Brain pericyte (primary cell): ENCODE measurements around the gene DLEC1.

Experiments
- DNase-seq: peaks from one replicate; pipeline ENCODE4 v3.0.0-alpha.2; 2012; ENCODE audit warnings: low read depth, low spot score

Gene DLEC1

DNA sequence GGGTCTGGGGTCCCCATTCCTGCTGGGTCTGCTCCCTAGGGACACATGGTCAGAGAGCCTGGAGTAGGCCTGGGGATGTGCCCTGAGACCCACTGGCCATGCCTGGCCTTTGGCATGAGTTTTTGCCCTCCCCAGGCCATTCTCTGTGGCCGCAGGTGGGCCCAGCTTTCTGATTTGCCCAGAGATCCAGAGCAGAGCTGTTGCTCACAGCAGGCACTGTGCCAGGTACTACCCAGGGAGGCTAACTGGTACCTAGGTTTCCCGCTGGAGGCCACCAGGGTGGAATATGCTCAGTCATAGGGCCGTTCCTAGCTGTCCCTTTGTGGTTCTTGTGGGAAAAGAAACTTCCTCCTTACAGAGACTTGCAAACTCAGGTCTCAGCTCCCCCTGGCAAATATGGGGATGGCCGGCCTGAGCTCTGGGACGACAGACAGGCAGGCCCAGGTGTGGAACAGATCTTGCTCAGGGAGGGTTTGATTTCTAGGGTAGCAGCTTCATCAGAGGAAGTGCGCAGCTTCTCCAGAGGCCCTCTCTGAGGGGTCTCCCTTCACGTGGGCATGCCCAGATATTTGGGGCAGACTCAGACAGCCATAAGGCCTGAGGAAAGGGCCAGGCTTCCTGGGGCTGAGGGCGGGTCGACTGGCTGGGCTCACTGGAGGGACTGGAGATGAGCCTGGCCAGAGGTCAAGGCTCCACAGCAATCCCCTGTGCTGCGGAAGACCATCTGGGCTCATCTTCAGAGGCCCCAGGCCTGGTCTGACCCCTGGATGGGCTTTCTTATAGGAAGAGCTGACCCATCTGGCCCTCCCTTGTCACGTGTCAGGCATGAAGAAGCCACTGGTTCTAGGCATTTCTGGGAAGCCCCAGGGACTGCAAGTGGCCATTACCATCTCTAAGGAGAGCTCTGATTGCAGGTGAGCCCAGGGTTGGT, 69.9 kb downstream of the DLEC1 start:
- no peak for DNase-seq

GRCh38 chr3:38109580-38110313, 70.7 kb downstream of the DLEC1 start:
- DNase-seq = no peak

DNA sequence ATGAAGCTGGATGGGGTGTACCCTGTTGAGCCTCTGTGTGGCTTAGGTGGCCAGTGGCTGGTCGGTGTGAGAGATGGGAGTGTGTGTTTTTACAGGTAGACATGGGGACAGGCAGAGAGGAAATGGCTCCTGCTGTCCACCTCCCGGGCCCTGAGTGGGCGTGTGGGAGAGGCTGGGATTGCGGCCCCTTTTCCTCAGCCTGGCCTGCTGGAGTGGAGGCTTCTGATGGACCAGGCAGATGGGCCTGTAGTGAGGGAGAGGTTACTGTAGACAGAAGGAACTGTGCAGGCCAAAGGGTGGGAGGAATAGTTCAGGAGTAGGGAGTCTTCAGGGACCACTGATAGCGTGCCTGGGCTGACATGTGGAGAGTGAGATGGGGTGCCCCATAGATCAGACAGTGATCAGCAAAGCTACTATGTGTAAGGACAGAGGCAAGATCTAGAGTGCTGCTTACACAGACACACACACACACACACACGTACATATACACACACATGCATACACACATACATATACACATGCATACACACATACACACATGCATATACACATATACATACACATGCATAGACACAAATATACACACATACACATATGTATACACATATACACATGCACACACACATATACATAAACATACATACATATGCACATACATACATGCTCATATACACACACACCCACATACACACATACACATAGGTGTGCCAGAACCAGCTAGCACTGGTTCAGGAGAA, 71.5 kb downstream of the DLEC1 start:
- no peak for DNase-seq

- no peak for DNase-seq
Measured at GRCh38 chr3:38111201-38111600, 72.2 kb downstream of the DLEC1 start.

DNA sequence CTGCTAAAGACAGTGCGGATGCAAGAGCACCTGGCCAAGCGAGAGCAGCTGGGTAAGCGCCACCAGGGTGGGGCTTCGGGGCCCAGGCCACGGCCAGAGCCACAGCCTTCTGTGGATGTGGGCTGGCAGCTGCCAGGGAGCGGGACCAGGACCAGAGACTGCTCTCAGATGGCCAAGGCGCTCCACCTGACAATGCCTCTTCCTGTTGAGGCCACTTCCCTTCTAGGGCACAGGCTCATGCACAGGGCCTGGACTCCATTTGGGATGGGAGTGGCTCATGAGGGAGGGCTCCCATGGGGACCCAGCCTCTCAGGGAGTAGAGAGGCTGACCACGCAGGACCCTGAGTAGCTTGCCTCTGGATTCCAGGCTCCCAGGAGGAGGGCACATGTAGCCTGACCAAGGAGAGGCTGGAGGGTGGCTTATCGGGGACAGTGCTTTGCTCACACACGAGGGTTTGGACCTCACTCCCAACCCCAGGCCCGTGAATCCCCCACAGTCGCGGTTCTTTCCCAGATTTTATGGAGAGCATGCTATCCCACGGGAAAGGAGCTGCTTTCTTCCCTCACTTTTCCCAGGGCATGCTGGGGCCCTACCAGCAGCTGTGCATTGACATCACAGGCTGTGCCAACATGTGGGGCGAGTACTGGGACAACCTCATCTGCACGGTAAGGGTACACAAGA, 72.8 kb downstream of the DLEC1 start:
- DNase-seq = no peak

DNA sequence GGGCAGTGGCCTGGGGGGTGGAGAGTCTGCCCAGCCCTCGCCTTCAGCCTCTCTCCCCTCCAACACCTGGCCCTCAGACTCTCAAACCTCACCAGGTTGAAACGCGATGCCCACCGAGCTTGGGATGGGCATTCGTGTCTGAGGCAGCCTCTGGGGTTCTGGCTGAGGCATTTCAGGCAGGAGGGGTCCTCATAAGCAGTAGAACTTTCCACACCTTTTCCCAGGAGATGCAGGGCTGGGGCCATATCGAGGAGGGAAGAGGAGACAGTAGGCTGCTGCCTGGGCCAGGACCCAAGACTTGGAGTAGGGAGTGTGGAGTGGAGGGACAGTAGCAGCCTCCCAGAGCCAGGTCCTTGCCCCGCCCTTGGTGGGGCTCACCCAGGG, 73.4 kb downstream of the DLEC1 start:
- DNase-seq = no peak

GRCh38 chr3:38114052-38114874, 75.3 kb downstream of the DLEC1 start:
- DNase-seq = no peak

- no peak for DNase-seq
Measured at GRCh38 chr3:38114875-38115644, 76.1 kb downstream of the DLEC1 start.

- no peak for DNase-seq
Measured at GRCh38 chr3:38115645-38116427, 76.8 kb downstream of the DLEC1 start.

DNA sequence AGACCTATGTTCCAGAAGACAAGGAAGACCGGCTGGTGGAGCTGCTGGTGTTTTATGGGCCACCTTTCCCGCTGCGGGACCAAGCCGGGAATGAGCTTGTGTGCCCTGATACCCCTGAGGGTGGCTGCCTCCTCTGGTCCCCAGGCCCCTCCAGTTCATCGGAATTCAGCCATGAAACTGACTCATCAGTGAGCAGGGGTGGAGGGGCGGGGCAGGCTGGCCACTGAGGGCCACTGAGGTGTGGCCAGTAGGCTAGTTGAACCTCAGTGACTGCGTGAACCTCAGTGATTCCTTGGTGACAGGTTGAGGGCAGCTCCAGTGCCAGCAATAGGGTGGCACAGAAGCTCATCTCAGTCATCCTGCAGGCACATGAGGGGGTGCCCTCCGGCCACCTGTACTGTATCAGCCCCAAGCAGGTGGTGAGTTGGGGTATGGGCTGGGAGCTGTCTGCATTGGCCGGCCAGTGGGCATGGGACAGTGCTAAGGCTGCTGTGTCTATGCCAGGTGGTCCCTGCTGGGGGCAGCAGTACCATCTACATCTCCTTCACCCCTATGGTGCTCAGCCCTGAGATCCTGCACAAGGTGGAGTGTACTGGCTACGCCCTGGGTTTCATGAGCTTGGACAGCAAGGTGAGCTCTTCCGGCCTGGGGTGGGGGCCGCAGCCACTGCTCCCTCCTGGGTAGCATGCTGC, 77.6 kb downstream of the DLEC1 start:
- DNase-seq = no peak

DNA sequence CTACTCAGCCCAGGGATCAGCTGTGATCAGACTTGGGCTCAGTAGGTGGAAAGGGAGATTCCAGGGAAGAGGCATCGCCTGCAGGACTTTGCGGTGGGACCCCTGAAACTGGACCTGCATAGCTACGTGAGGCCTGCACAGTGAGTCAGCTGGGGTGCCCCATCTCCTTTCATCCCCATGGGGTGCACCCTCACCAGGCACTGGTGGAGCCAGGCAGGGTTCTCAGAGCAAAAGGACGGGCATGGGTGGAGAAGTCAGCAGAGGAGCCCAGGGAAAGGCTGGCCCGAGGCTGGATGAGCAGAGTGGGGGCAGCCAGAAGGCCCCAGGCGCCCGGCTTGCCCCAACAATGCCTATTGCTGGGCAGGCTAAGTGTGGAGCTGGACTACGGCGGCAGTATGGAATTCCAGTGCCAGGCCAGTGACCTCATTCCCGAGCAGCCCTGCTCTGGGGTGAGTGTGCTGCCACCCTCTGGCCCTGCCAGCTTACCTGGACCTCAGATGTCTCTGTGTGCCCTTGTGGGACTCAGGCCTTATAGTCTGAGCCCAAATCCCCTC, 78.2 kb downstream of the DLEC1 start:
- no peak for DNase-seq

DNA sequence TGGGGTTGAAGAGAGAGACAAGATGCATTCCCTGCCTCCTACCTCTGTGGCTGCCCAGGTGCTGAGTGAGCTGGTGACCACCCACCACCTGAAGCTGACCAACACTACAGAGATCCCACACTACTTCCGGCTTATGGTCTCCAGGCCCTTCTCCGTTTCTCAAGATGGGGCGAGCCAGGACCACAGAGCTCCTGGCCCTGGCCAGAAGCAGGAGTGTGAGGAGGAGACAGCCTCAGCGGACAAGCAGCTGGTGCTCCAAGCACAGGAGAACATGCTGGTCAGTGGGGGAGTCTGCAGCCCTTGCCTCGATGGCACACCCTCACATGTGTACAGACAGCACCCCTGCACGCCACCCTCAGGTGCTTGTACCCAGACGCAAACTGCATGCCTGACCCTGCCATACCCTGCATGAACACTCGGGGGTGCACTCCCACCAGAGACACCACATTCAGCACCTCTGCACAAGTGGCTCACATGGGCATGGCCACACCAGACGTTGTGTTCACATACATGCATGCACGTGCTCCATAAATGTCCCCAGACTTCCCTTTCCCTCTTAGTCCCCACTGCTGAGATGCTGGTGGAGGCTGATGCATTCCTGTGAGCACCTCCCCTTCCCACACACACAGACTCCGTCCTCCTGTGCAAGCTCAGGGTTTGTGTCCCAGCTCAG, 78.9 kb downstream of the DLEC1 start:
- DNase-seq = no peak

- DNase-seq = no peak
Measured at GRCh38 chr3:38118421-38119247, 79.6 kb downstream of the DLEC1 start.

GRCh38 chr3:38119248-38119544, 80.2 kb downstream of the DLEC1 start:
- no peak for DNase-seq

- DNase-seq = no peak
Measured at GRCh38 chr3:38119821-38120692, 81.0 kb downstream of the DLEC1 start.
